HUDEP-2 (cell line): ENCODE data around the gene KCTD2.

Experiments used
- DNase-seq, 76 experiments: peaks; one replicate each; lab custom pipeline; 2025; ENCODE audit not compliant: unreplicated experiment in 76 of 76; lab: John Stamatoyannopoulos, UW

The KCTD2 gene

GRCh38 chr17:75074532-75074931 is 27.5 kb downstream of the KCTD2 start:
- no peak for DNase-seq

GRCh38 chr17:75075597-75076336 is 28.7 kb downstream of the KCTD2 start:
- DNase-seq: no peak

GRCh38 chr17:75077072-75077495 is 30.1 kb downstream of the KCTD2 start:
- DNase-seq: no peak

GRCh38 chr17:75077496-75078283 is 30.7 kb downstream of the KCTD2 start:
- DNase-seq: peak in 35 of 76 experiments; percentile 5 to 55 (median 28)

GRCh38 chr17:75078284-75079022 is 31.4 kb downstream of the KCTD2 start:
- DNase-seq: no peak

GRCh38 chr17:75079023-75079373 is 32.0 kb downstream of the KCTD2 start:
- no peak for DNase-seq

GRCh38 chr17:75081611-75082540 is 34.9 kb downstream of the KCTD2 start:
- DNase-seq: no peak

GRCh38 chr17:75082683-75083082 is 35.7 kb downstream of the KCTD2 start:
- DNase-seq: no peak

GRCh38 chr17:75084039-75084660 is 37.1 kb downstream of the KCTD2 start:
- no peak for DNase-seq

- no peak for DNase-seq
Measured at GRCh38 chr17:75086496-75087181, 39.6 kb downstream of the KCTD2 start.

GRCh38 chr17:75087182-75087557 is 40.1 kb downstream of the KCTD2 start:
- no peak for DNase-seq

GRCh38 chr17:75087558-75088453 is 40.8 kb downstream of the KCTD2 start, which contains the start of gene SLC16A5:
Gene SLC16A5 (plus strand): TSS chr17:75087954. CDS start chr17:75093637, 5,683 bp downstream.
- peak in 5 of 76 experiments; percentile 18 to 50 (median 30) for DNase-seq

- peak in 5 of 76 experiments; percentile 7 to 33 (median 20) for DNase-seq
Measured at GRCh38 chr17:75088465-75089417, 41.7 kb downstream of the KCTD2 start.

- peak in 51 of 76 experiments; percentile 9 to 66 (median 40) for DNase-seq
Measured at GRCh38 chr17:75090871-75091854, 44.1 kb downstream of the KCTD2 start.

GRCh38 chr17:75091855-75092327 is 44.9 kb downstream of the KCTD2 start:
- peak in 40 of 76 experiments; percentile 13 to 64 (median 32) for DNase-seq
